ENCODE measurements around the gene AK9. TPM values are rescaled to one million over a fixed set of nuclear protein-coding genes. Genes with fewer than 3 reads are reported as not detected.

Gene AK9
- total RNA-seq, 1 experiment from 2014 or later: 3.5 TPM

- Histone ChIP-seq H3K9me2 (ENCODE audit: insufficient read depth) (no peaks in the 10 kb centered on the region), H3K4me1 (ENCODE audit: control insufficient read depth in 1 of 2, insufficient read depth in 2 of 2, low read length in 2 of 2) (no peaks in the 10 kb centered on the region), H3K4me2 (ENCODE audit: low read length) (no peak overlapping the region), H3K27ac (ENCODE audit: low read depth, low read length) (no peak overlapping the region), H4K20me1 (ENCODE audit: insufficient read depth) (no peaks in the 10 kb centered on the region), H2AFZ (ENCODE audit: low read depth, low read length, poor library complexity, severe bottlenecking) (no peak overlapping the region), H3K9me3 (ENCODE audit: control insufficient read depth in 1 of 2, insufficient read depth in 1 of 2, low read depth in 1 of 2, low read length in 2 of 2) (no peaks in the 10 kb centered on the region), H3K4me3 (replicated peaks in 1 of 2; ENCODE audit: low read depth in 1 of 2, low read length in 2 of 2) (no peak overlapping the region), H3K27me3 (ENCODE audit: insufficient read depth, low read length) (no peaks in the 10 kb centered on the region), H3K9ac (ENCODE audit: low read length) (no peak overlapping the region), H3K36me3 (ENCODE audit: control insufficient read depth in 1 of 2, insufficient read depth in 2 of 2, low read length in 2 of 2) (no peaks in the 10 kb centered on the region), H3K79me2 (ENCODE audit: insufficient read depth, low read length) (no peaks in the 10 kb centered on the region)
- RAD21 ChIA-PET (ENCODE audit: low non-redundant PET in 1 of 2, low total read pairs in 2 of 2, uncharacterized antibody in 2 of 2, unreplicated experiment in 2 of 2): no interaction called here
- BruUV-seq (replicated peaks): no TSS peak
- DNase-seq (ENCODE audit: low read depth, low spot score) (no peak), ATAC-seq (no peak)
- POLR2A ChIA-PET: no interaction called here
- TF ChIP-seq ZNF274 (IDR thresholded peaks at IDR 0.05; ENCODE audit: low read depth, low read length) (no peak), JUND (IDR thresholded peaks at IDR 0.05) (no peak), CBX3 (IDR thresholded peaks at IDR 0.05; ENCODE audit: low read depth) (no peak), SP1 (IDR thresholded peaks at IDR 0.05; ENCODE audit: low read depth) (no peak), EZH2phosphoT487 (IDR thresholded peaks at IDR 0.05; ENCODE audit: borderline replicate concordance) (no peak), POLR2A (IDR thresholded peaks at IDR 0.05; ENCODE audit: borderline replicate concordance, extremely low read depth, insufficient read depth, insufficient read length) (no peak), CEBPB (IDR thresholded peaks at IDR 0.05; ENCODE audit: low read depth) (no peak), ZFX (IDR thresholded peaks at IDR 0.05) (no peak), FOSL1 (IDR thresholded peaks at IDR 0.05; ENCODE audit: low read depth) (no peak), TCF7L2 (IDR thresholded peaks at IDR 0.05; ENCODE audit: borderline replicate concordance, extremely low read depth, insufficient read depth, insufficient read length) (no peak), SRF (IDR thresholded peaks at IDR 0.05; ENCODE audit: low read depth) (no peak), ELF1 (IDR thresholded peaks at IDR 0.05; ENCODE audit: borderline replicate concordance, low read depth) (no peak), RAD21 (IDR thresholded peaks at IDR 0.05; ENCODE audit: low read depth) (no peak), EZH2 (IDR thresholded peaks at IDR 0.05) (no peak), POLR2AphosphoS5 (IDR thresholded peaks at IDR 0.05; ENCODE audit: low read depth, low read length) (no peak)
- TF ChIP-seq, protein P1, sequence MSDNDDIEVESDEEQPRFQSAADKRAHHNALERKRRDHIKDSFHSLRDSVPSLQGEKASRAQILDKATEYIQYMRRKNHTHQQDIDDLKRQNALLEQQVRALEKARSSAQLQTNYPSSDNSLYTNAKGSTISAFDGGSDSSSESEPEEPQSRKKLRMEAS (IDR thresholded peaks at IDR 0.05): no peak
- CTCF ChIA-PET: interaction anchor here (1.8 kb wide), 1 partner anchor 321 kb away, joined by 5 read pairs; no protein-coding TSS in a partner anchor
- intact Hi-C loops (cut with micrococcal nuclease): no loop called here
These were observed 28.0 kb upstream of the AK9 start for GRCh38 chr6:109718991-109719390.
